Measurements from ENCODE around the gene DYNLL1.
A peak's percentile ranks its signal among the peaks of the same experiment; 100 is the strongest.
"Not testable (repeated sequence)": the region's sequence is repeated elsewhere in the genome, so short reads cannot be mapped to it uniquely, and the experiment has no call there.

Gene DYNLL1

DNA sequence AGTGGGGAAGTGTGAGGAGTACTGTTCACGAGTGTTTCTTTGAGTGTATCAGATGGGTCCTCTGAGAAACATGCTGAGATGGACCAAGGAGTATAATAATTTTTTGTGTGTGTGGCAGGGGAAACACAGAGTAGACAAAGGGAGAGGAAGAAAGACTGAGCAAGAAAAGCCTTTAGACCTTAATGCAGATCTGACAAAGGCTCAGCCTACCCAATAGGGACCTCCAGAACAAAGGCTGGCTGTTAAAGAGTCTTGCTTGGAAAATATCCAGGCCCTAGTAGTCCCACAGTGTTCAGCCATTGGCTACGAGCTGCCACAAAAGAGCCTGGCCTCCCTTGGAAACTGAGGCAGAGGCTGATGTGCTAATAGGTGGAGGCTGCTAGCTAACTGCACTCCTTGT lies 19.6 kb downstream of the DYNLL1 start:
- DNase-seq: no peak

GRCh38 chr12:120519324-120519723 lies 23.4 kb downstream of the DYNLL1 start:
- DNase-seq: not testable (repeated sequence)

GRCh38 chr12:120522568-120522967 lies 26.7 kb downstream of the DYNLL1 start:
- DNase-seq: no peak

GRCh38 chr12:120528861-120529525 lies 33.1 kb downstream of the DYNLL1 start, which contains the start of gene COQ5:
TSS of gene COQ5 (minus strand) at chr12:120529158. CDS start at chr12:120529141, 17 bp downstream.
- peak; percentile 90 to 95 (median 92) for DNase-seq

GRCh38 chr12:120529641-120530417 lies 33.9 kb downstream of the DYNLL1 start:
- peak; percentile 55 to 76 (median 70) for DNase-seq

- not testable (repeated sequence) for DNase-seq
These were observed 34.5 kb downstream of the DYNLL1 start for GRCh38 chr12:120530418-120530761.

DNA sequence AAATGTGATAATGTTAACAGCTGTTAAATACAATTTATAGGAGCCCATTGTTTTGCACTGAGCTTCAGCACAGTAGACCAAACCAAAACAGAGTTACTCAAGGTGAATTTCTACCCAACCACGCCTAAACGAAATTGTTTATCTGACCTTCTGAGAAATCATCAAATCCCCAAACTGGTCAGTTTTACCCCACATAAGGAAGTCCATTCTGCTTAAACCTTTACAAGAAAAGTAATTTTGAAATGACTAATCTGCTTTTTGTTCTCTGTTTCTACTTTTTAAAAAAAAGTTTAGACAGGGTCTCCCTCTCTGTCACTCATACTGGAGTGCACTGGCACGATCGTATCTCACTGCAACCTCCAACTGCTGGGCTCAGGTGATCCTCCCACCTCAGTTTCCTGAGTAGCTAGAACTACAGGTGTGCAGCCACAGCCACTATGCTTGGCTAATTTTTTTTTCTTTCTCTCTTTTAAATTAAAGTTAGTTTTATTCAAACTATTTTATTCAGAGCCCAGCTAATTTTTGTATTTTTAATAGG lies 36.9 kb downstream of the DYNLL1 start:
- DNase-seq: no peak

GRCh38 chr12:120534203-120534702 lies 38.3 kb downstream of the DYNLL1 start, which contains the start of gene RNF10:
TSS of gene RNF10 (plus strand) at chr12:120534356. CDS start at chr12:120534812, 456 bp downstream.
- DNase-seq: peak; percentile 83 to 96 (median 88)

- DNase-seq: peak; percentile 45 to 70 (median 56)
These were observed 39.1 kb downstream of the DYNLL1 start for GRCh38 chr12:120534703-120535655.

DNA sequence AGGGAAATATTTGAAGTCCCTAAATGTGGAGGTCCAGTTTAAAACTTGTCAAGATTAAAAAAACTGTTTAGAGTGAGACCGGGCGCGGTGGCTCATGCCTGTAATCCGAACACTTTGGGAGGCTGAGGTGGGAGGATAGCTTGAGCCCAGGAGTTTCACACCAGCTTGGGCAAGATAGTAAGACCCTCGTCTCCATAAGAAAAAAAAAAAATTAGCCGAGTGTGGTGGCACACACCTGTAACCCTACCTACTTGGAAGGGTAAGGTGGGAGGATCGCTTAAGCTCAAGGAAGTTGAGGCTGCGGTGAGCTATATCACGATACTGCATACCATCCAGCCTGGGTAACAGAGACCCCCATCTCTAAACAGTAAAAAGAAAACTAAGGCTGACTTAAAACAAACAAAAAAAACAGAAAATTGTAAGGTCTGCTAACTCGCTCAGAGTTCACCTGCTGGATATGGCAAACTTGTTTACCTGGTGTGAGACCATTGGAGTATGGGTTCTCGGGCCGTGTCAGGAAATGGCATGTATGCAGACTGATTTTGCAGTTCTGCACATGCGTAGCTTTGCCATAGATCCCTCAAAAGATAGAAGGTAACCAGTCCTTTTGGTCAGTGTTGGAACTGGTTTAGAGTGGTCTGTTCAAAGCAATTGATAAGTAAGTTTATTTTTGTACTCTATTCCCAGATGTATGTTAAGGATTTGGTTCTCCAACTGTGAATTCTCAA lies 40.3 kb downstream of the DYNLL1 start:
- no peak for DNase-seq

- DNase-seq: no peak
These were observed 41.9 kb downstream of the DYNLL1 start for GRCh38 chr12:120537856-120538220.

- peak in 1 of 4 experiments; percentile 46 for DNase-seq
These were observed 42.6 kb downstream of the DYNLL1 start for GRCh38 chr12:120538281-120539156.

- no peak for DNase-seq
These were observed 43.4 kb downstream of the DYNLL1 start for GRCh38 chr12:120539303-120539702.

- peak in 2 of 4 experiments; percentile 32 to 39 for DNase-seq
These were observed 44.5 kb downstream of the DYNLL1 start for GRCh38 chr12:120540445-120540844.

DNA sequence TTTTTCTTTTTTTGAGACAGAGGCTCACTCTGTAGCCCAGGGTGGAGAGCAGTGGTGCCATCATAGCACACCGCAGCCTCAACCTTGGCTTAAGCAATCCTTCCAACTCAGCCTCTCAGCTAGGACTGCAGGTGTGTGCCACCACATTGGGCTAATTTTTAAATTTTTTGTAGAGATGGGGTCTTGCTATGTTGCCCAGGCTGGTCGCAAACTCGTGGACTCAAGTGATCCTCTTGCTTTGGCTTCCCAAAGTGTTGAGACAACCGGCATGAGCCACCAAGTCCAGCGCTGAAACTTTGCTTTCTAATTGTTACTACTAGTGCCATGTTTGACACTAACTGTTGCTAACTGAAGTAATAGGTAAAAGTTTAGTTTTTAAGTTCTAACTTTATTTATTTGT lies 46.3 kb downstream of the DYNLL1 start:
- no peak for DNase-seq

DNA sequence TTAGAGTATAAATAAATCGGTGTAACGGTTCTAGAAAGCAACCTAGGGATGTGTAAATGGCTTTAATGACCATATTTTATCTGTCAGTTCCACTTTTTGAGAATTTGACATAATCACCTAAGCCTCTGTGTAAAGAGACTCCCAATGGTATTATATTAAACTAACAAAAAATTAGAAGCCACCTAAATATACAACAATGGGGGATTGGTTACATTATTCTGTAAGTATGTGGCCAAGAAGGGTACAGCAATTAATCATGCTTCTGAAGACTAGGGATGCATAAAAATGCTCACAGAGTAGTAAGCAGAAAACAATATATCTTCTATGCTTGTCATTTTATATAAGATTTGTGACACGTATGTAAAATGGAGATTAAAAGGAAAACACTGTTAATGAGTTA lies 48.8 kb downstream of the DYNLL1 start:
- DNase-seq: no peak

DNA sequence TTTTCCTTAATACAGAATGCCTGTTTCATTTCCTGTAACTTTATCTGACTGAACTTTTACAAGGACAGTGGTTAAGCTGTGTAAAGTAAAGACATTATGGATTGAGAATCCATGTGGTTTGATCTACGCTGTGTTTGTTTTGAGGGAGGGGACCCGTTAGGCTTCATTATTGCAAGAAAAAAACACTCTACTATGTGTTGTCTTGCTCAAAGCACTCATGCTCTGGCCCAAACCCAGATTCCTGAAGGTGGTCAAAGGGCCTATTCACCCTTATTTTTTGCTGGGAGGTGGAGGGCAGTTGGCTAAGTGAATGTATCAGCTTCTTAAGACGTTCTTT lies 50.1 kb downstream of the DYNLL1 start:
- DNase-seq: no peak

Measured in suppressor macrophage (primary cell).